HS-27A (cell line): ENCODE measurements around the gene GREM2.

ENCODE experiments used
- DNase-seq: peaks from one replicate; pipeline ENCODE4 v3.0.0-alpha.2; 2012; ENCODE audit warnings: low read depth, missing footprints

GREM2 gene

GRCh38 chr1:240498335-240498734 is 113.6 kb downstream of the GREM2 start:
- DNase-seq, result no peak

DNA sequence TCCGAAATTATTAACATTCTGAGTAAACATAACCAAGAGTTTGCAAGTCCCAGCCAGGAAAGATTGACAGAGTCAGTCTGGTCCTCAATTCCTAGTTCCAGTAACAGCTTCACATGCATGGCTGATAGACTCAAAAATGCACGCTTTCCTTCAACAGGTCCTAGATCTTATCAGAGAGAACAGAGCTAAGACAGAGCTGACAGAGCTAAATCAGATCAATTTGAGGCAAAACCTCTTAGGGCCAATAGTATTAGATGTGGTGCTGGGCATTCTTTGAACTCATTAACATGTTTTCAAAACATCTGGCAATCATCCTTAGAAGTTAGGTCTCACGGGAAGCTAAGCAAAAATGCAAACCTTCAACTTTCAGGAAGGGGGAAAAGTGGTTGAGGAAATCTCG is 114.0 kb downstream of the GREM2 start:
- DNase-seq, result no peak

- no peak for DNase-seq
These were observed 115.0 kb downstream of the GREM2 start for GRCh38 chr1:240496941-240497340.

DNA sequence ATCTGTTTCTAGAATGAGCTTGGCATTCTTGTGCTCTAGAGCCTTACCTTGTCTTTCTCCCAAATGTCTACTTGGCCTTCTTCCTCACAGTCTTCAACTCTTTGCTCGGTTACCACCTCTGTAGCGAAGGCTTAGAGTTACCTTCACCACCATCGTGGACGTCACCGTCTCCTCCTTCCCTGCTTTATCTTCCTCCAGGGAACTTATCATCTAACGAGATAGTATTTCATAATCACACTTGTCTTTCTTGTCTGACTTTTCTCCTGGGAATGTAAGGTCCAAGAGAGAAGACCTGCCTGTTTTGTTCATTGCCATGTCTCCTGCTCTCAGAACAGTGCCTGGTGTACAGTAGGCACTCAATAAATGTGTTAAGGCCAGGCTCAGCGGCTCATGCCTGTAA is 115.6 kb downstream of the GREM2 start:
- DNase-seq, result no peak

- no peak for DNase-seq
These were observed 116.4 kb downstream of the GREM2 start for GRCh38 chr1:240495601-240496000.

DNA sequence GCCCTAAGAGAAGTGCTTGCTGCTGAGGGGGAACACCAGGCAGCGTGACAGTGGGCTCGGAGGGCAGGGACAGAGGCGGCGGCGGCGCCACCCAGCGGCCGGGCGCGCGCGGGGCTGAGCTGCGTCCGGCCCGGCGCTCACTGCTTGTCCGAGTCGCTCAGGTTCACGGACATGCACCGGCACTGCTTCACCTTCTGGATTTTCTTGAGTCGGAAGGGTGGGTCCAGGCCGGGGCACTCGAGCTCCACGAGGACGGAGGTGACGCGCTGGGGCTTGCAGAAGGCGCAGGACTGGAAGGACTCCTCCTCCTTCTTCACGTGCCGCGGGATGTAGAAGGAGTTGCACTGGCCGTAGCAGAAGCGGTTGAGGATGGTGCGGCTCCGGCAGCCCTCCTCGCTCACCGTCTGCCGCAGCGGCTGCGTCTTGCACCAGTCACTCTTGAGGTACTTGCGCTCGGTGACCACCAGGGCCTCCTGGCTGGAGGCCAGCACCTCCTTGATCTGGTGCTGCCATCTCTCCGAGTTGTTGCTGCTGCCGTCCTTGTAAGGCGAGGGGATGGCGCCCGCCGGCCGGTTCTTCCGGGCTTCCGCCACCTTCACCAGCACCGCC is 119.0 kb downstream of the GREM2 start:
- DNase-seq, result no peak

- no peak for DNase-seq
These were observed 120.2 kb downstream of the GREM2 start for GRCh38 chr1:240491796-240492195.

DNA sequence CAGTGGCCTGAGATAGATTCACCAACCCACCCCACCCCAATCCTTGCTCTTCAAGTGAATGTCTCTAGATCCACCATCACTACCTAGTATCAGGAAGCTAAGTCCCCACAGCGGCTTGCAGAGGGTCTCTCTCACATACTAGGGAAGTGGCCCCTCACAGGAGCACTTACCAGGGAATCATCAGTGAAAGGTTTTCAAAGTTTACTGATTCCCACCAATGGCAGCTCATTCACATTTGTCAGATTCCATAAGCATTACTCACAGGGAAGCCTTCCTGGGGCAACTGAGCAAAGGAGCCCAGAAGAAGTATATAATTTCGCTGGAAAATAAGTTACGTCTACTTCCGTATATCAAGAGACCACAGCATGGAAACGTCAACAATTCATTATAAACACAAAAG is 120.8 kb downstream of the GREM2 start:
- DNase-seq, result peak; percentile 45

DNA sequence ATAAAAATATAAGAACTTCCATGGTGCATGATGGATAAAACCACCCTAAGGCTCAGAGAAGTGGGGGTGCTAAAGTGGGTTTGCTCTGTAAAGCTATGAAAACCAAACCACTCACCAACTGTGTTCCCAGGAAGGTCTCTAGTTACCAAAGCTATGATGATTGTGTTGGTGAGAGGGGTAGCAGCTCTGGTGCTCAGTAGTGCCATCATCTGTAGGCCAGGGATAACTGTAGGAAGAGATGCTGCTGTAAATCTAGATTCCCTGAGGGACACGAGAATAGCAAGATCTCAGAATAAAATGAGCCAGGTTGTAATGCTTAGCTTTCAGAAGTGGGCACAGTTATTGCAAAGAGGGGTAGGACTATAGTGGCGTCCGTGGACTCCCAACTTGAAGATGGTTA is 124.5 kb downstream of the GREM2 start:
- no peak for DNase-seq

GRCh38 chr1:240486611-240487010 is 125.3 kb downstream of the GREM2 start:
- DNase-seq, result no peak

DNA sequence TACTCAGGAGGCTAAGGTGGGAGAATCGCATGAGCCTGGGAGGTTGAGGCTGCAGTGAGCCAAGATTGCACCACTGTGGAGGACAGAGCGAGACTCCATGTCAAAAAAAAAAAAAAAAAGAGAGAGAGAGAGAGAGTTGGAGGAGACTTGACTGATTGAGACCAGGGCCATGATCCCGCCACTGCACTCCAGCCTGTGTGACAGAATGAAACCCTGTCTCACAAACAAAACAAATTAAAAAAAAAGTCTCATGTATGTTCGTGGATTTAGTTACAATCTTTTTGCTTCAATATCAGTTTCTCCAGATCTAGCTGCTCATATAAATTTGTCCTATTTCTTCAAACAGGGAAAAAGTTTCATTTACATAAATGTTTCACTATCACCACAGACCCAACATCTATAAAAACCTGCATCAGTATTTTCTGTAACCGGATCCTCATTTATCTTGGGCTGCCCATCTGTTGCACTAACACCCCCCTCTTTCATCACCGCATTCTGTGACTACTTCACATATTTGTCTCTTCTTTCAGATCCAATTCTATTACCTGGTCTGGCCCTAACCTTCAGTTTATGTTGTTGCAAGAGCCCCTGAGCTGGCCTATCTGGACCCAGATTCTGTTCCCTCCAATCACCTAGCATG is 127.0 kb downstream of the GREM2 start:
- DNase-seq, result no peak

- no peak for DNase-seq
These were observed 133.4 kb downstream of the GREM2 start for GRCh38 chr1:240478536-240478935.

- DNase-seq, result no peak
These were observed 136.1 kb downstream of the GREM2 start for GRCh38 chr1:240475832-240476231.

DNA sequence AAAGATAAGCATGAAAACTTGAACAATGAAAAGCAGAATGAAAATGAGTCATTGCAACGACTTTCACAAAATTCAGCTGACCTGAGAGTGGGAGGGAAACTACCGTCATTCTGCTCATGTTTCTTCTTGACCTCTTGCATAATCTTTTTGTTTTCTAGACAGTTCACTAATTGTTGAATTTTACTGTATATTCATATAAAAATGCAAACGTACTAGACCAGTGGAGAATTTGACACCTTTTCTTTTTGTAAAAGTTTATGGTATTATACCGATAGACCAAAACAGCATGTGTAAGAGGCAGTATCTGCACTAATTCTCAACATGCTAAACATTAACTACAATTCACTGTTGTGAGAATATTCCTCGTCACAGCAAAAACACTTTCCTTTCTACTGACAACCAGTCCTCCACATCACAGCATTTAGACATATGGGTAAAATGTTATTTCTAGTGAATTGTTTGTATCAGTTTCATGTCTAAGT is 137.8 kb downstream of the GREM2 start:
- no peak for DNase-seq

DNA sequence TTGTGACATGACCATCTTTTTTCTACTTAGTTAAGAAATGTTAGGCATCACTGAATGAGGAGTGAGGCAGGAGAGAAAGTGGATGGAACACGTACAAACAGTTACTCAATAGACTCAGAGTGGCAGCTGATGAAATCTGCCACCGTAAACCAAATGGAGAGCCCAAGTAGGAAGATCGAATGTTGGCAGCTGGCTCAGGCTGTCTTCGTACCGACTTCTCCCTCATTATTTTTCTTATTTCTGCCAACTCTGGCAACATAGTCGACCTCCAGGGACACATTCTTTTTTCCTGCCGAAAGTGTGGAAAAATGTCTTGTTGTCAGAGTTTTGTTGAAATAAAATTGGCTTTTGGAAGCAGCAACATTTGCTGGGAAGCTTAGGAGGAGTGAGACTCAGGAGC is 143.3 kb downstream of the GREM2 start:
- DNase-seq, result no peak

DNA sequence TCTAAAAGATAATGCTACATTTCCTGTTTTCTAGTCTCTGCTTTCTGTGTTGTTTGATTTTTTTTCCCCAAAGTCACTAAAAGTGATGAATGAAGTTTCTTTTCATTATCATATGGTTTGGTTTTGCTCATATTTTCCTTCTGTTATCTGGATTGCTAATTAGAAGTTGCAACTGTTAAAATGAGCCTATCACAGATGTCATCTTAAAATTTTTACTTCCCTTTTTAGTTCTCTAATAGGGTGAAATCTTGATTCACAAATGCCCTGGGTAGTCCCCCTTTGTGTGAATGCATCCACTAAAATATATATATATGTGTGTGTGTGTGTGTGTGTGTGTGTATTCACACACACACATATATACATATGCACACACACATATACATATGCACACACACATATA is 144.1 kb downstream of the GREM2 start:
- no peak for DNase-seq

GRCh38 chr1:240466509-240466908 is 145.4 kb downstream of the GREM2 start:
- DNase-seq, result no peak

DNA sequence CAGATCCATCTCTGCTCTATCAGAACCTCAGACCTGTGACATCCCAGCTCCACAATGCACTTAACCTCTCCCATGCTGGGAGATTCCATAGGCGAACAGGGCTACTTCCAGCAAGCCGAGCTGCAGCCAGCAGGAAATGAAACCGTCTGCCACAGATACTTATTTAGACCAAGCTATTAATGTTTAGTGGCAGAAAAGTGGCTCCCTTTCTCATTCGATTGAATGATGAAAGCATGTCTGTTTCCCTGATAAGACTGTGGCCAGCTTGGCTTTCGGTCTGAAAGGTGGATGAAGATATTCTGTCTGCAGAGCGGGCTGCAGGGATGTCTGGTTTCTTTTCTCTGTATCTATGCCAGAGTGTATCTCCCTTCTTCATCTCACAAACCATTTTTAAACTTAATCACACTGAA is 146.4 kb downstream of the GREM2 start:
- no peak for DNase-seq

DNA sequence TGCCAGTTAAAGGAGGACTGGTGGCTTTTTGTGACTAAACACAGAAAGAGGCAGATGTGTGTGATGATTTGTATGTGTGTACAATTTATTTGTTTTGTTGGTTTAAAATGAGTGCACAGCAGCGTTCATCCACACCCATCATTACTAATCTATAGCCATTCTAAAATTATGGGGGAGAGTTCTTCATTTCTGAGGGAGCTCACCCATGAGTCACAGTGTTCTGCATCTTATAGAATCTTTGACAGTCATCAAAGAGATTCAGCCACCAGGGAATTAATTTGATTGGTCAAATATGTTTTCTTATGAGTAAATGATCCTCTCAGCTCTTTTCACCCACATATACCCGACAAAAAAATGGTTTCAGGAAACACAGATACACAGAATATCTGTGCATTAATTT is 147.9 kb downstream of the GREM2 start:
- no peak for DNase-seq

DNA sequence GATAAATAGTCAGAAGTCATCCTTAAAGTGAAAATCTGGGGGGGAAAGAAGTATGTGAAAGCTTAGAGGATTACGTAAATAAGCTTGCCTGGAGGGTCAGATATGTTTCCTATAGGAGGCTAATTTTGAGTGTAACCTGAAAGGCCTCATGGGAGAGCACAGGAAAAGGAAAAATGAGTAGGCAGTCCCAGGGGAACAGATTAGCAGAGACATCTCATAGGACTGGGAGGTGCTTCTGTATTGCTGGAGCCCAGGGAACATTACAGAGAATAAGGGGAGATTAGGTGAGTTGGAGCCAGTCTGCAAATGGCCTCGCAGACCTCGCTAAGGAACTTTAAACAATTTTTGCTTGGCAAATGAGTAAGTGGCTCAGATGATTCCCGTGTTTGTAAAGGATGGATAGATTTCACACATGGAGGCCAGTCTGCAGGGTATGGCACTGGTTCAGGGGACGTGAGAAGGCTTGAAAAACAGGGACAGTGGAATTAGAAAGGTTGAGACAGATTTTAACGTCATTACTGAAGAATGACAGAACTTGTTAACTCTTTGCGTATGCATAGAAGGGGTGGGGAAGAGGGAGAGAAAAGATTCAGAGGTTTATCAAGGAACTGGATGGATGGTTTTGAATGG is 149.1 kb downstream of the GREM2 start:
- no peak for DNase-seq

- no peak for DNase-seq
These were observed 149.7 kb downstream of the GREM2 start for GRCh38 chr1:240462277-240462676.

DNA sequence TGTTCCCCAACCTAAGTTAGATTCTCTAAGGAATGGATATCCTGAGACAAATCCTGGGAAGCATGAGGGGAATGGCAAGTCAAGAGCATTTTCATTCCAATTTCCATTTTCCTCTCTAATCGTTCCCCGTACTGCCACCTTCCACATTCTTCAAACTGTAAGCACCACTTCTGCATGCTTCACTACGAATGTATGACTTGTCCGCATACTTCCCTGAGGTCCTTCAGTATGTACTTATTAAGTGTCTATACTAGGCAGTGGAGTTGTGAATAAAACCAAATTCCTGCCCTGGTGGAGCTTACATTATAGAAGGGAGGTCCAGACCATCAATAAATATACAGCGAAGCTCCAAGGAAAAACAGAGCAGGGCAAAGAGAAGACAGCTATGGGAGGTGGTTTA is 154.8 kb downstream of the GREM2 start:
- no peak for DNase-seq

- DNase-seq, result no peak
These were observed 156.6 kb downstream of the GREM2 start for GRCh38 chr1:240455228-240455821.
